GM18870 (cell line): ENCODE measurements around the gene HOXB2.

Source experiments
- ATAC-seq: cut with Tn5 transposase; IDR thresholded peaks from one replicate; pipeline ENCODE4 v1.9.1; 2021; ENCODE audit warnings: moderate library complexity; ENCODE audit not compliant: unreplicated experiment

Gene HOXB2

DNA sequence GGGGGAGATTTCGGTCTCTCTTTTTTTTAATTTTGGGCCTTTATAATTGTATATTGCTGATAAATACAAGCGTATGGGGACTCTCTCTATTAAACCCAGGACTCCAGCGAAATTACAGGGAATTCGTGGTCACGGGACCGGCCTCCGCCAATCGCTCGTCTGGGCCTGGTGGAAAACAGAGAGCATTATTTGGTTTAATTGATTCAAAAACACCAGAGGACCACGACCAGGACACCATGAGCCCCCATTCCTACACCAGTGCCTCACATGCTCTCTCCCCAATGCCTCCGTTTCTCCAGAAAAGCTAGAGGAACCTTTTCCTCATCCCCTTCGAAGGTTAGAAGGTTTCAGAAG is at the start of gene HOXB2:
Gene HOXB2 (minus strand): TSS at position 88 of the 354 bp plus-strand sequence. CDS start 198 bp downstream, outside the sequence.
- no peak for ATAC-seq

DNA sequence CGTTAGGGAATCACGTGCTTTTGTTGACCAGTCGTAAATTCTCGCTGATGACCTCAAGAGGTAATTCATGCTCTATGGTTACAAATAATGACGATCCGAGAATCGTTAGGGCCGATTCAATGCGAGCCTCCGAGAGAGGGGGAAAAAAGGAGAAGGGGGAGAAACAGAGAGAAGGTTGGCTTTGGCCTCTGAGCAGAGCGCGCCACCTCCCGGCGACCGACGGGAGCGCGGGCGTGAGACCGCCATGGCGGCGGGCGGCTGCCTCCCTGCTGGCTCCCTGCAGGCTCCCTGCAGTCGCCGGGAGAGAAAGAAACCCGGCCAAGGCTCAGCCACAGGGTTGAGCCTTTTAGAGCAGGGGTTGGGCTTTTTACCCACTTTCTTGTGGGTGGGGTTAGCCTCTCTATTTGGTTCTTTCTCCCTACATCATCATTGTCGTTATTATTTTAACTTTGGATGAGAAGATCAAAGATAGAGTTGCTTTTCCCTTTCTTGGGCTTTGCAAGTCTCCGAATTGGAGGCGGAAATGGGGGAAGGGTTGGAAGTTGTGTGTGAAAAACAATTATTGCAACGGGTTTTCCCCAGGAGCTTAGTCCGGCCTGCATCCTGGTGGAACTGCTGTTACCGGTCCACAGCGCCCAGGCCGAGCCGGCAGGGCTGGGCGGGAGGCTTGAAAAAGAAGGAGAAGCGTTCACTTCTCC is 49.1 kb upstream of the HOXB2 start:
- ATAC-seq: no peak

DNA sequence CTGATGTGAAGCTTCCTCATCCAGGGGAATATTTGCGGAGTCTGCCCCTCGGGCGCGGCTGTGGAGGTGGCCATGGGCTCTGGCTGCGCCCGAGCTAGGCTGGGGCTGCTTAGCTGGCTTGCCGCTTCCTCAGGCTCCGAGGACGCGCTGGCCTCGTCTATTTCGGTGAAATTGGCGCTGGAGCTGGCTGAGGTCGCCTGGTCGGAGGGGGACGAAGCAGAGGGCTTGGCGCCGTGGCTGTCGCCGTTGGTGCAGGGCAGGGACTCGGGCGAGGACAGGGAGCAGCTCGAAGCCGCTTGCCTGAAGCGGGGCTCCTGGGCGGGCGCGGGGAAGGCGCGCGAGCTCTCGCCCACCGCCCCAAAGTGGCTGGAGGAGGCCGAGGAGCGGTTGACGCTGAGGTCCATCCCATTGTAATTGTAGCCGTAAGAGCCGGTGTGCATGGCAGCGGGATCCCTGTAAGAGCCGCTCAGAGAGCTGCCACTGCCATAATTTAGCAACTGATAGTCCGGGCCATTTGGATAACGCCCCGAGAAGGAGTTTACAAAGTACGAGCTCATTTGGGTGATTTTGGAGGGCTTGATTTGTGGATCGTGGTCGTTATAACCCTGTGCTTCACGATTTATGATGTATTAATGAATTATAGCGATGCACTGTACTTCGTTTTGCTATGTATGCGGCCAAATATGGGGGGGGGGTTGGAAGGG is 48.4 kb upstream of the HOXB2 start, which contains the start of gene HOXB5:
Gene HOXB5 (minus strand): TSS at position 654 of the 704 bp plus-strand sequence. CDS start 97 bp downstream, at position 557.
- ATAC-seq: no peak

- ATAC-seq: no peak
Observed at GRCh38 chr17:48592577-48592976, 47.7 kb upstream of the HOXB2 start.

- no peak for ATAC-seq
Observed at GRCh38 chr17:48592057-48592514, 47.2 kb upstream of the HOXB2 start.

GRCh38 chr17:48591255-48592056 is 46.5 kb upstream of the HOXB2 start:
- ATAC-seq: no peak

DNA sequence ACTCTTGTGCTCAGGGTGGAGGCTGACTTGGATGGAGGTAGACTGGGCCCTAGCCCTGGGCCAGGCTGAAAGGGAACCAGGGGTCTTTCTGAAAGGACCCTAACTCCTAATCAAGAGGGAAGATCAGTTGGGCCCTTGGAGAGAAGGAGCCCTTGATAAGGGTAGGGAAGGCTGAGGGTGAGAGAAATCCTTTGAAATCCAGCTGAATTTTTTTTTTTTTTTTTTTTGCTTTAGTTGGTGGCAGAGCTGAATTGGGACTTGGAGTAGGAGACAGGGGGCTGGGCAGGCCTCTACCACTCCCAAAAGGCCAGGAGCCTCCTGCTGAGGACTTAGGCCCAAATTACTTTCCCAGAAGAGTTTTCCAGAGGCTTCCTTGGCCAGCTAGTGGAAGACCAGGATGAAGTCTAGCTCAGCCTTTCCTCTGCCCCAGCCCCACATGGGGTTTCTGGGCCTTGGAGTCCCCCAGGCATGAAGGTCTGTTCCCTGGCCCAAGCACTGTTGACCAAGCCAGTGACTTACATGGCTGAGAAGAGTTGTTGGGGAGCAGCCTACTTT is 45.8 kb upstream of the HOXB2 start:
- ATAC-seq: no peak

- ATAC-seq: no peak
Observed at GRCh38 chr17:48589831-48590606, 45.1 kb upstream of the HOXB2 start, which contains the start of gene HOXB3. Gene HOXB3 (minus strand): TSS chr17:48590241. CDS start chr17:48552474, 37,767 bp downstream.

DNA sequence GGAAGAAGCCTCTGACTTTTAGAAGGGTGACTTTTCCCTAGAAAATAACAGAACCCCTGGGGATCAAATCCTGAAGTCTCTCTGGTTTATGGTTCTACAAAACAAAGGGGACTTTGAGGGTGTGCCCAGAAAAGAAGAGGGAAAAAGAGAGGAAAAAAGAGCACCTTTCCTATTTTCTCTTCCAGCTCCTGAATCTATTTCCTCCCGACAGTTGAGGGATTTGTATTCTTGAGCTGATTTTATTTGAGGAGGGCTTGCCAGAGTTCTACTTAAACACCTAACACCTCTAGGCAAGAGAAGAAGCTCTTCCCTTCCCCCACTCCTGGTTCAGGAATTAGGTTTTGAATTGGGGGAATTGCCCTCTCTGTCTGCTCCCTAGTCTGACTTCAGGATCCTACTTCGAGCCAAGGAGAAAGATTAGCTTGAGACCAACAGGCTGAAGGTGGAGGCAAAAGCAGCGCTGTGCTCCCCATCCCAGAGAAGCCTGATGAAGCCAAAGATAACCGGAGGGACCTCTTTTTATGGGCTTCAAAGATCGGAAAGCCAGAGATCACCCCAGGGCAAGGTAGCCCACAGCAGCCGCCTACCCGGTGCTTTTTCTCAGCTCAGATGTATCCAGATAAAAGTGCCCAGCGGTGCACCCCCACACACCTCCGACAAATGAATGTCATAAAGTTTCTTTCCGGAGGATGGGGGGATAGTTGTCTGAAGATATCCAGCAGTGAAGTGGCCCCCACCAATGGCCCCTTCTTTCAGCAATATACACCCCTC is 44.3 kb upstream of the HOXB2 start:
- ATAC-seq: no peak

GRCh38 chr17:48588528-48588927 is 43.6 kb upstream of the HOXB2 start:
- no peak for ATAC-seq

DNA sequence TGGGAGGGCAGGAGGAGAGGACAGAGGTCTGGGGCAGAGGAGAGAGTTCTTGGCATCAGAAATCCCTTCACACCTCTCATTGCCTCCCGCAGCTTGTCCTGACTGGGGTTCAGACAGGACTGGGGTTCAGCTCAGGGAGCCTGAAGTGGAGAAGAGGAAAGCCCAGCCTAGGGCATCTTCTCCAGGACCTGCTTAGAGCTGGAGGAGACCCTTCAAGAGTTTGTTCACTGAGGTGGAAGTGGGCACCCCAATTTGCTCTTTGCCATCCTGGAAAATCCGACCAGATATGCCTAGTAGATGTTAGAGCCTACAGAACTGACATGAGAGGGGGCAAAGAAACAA is 43.1 kb upstream of the HOXB2 start:
- ATAC-seq: no peak

- no peak for ATAC-seq
Observed at GRCh38 chr17:48587276-48588073, 42.6 kb upstream of the HOXB2 start.

GRCh38 chr17:48586355-48587258 is 41.7 kb upstream of the HOXB2 start:
- no peak for ATAC-seq

DNA sequence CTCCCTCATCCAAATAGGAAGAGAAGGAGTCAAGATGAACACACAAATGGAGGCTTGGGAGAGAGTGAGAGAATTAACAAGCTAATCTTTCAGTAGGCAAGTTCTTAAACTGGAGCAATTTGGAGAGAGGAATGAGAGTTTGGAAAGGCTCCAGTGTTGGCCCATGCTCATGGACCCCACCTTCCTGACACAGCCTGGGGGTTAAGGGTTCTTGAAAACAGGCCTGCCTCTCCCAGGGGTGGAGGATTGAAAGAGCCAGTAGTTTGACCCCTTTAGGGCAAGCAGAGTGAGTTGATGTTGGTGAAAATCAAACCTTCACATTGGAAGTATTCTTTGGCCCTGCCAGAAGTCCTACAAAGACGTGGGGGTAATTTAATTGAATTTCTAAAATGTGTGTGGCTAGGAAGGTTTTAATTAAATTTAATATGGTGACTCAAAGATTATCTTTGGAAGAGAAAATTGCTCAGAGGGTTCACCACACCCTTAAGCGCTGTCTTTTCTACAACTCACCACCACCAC is 39.4 kb upstream of the HOXB2 start:
- no peak for ATAC-seq

DNA sequence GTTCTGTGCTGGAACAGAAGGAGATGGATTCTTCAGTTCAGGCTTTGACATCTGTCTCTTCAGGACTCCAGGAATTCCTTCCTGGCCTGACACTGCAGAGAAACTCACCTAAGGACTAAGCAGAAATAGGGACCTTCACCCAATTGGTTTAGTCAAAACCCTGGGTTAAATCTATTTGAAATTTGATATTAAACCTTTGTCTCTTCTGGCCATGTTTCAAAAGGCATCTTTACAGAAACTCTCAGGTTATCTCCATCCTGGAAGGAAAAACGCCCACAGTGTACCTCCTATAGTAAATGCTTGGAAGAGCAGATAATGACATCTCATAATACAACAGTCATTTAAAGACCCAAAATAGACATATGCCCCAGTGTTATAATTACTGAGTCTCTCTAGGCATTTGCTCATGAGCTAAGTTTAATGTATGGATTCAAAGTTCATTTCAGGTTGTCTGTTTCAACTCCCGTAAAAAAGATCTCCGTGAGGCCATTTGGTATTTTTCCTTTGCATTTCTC is 38.9 kb upstream of the HOXB2 start:
- ATAC-seq: no peak

- ATAC-seq: no peak
Observed at GRCh38 chr17:48582750-48583069, 37.8 kb upstream of the HOXB2 start.

- ATAC-seq: no peak
Observed at GRCh38 chr17:48579760-48580554, 35.0 kb upstream of the HOXB2 start.
